ENCODE measurements around the gene TMSB10. TPM values are rescaled to one million over a fixed set of nuclear protein-coding genes. Genes with fewer than 3 reads are reported as not detected.

The TMSB10 gene
- total and polyA plus RNA-seq, 8 donors: 504 to 5,821 (median 1,971) TPM

- no peak overlapping the region for H3K27ac ChIP-seq
- intact Hi-C loops (cut with DNase I; ENCODE audit: low total_unique reads): no loop called here
- 77 to 88% (median 84%) methylated on average over 4 of the region's 4 CpGs for WGBS, 5 donors
- H3K4me3 ChIP-seq: no peak overlapping the region
- peaks cover 20 to 33% (median 30%) of the 10 kb centered on the region in 4 donors for H3K4me1 ChIP-seq
- no peaks in the 10 kb centered on the region for H3K9me3 ChIP-seq
- peaks cover 0 to 53% (median 17%) of the 10 kb centered on the region in 3 donors for H3K27me3 ChIP-seq
- TF ChIP-seq EP300 (IDR thresholded peaks at IDR 0.05) (no peak), POLR2AphosphoS5 (IDR thresholded peaks at IDR 0.05) (no peak), POLR2A (IDR thresholded peaks at IDR 0.05) (no peak), CTCF (IDR thresholded peaks at IDR 0.05) (no peak)
- H3K36me3 ChIP-seq: no peaks in the 10 kb centered on the region
- DNase-seq: no peak
Measured at GRCh38 chr2:84882775-84883550, 22.5 kb upstream of the TMSB10 start.

GRCh38 chr2:84884449-84884848 lies 21.0 kb upstream of the TMSB10 start:
- Histone ChIP-seq H3K4me1 (peaks cover 24 to 46% (median 36%) of the 10 kb centered on the region in 4 donors), H3K27me3 (peaks cover 0 to 38% (median 17%) of the 10 kb centered on the region in 3 donors), H3K36me3 (no peaks in the 10 kb centered on the region), H3K27ac (no peak overlapping the region), H3K9me3 (no peaks in the 10 kb centered on the region), H3K4me3 (no peak overlapping the region)
- intact Hi-C loops (cut with DNase I; ENCODE audit: low total_unique reads): no loop called here
- TF ChIP-seq POLR2A (IDR thresholded peaks at IDR 0.05) (no peak), POLR2AphosphoS5 (IDR thresholded peaks at IDR 0.05) (no peak), CTCF (IDR thresholded peaks at IDR 0.05) (no peak), EP300 (IDR thresholded peaks at IDR 0.05) (no peak)
- peak in 1 of 2 donors; percentile 35 for DNase-seq

- TF ChIP-seq EP300 (IDR thresholded peaks at IDR 0.05) (no peak), POLR2AphosphoS5 (IDR thresholded peaks at IDR 0.05) (no peak), POLR2A (IDR thresholded peaks at IDR 0.05) (no peak), CTCF (IDR thresholded peaks at IDR 0.05) (no peak)
- intact Hi-C loops (cut with DNase I; ENCODE audit: low total_unique reads): no loop called here
- DNase-seq: no peak
- Histone ChIP-seq H3K9me3 (no peaks in the 10 kb centered on the region), H3K4me3 (no peak overlapping the region), H3K4me1 (peaks cover 19 to 39% (median 30%) of the 10 kb centered on the region in 4 donors), H3K27ac (no peak overlapping the region), H3K27me3 (peaks cover 0 to 31% (median 12%) of the 10 kb centered on the region in 3 donors), H3K36me3 (no peaks in the 10 kb centered on the region)
- 86 to 92% (median 88%) methylated on average over 2 of the region's 2 CpGs for WGBS, 5 donors
Measured at GRCh38 chr2:84885111-84885510, 20.3 kb upstream of the TMSB10 start.

GRCh38 chr2:84886791-84887190 lies 18.7 kb upstream of the TMSB10 start:
- 93 to 98% (median 95%) methylated on average over 6 of the region's 6 CpGs for WGBS, 5 donors
- no peak overlapping the region for H3K27ac ChIP-seq
- no peaks in the 10 kb centered on the region for H3K36me3 ChIP-seq
- H3K27me3 ChIP-seq: peaks cover 0 to 15% (median 0%) of the 10 kb centered on the region in 3 donors
- H3K4me3 ChIP-seq: no peak overlapping the region
- DNase-seq: no peak
- intact Hi-C loops (cut with DNase I; ENCODE audit: low total_unique reads): no loop called here
- no peaks in the 10 kb centered on the region for H3K9me3 ChIP-seq
- no peak for TF ChIP-seq EP300 (IDR thresholded peaks at IDR 0.05)
- no peak for TF ChIP-seq POLR2AphosphoS5 (IDR thresholded peaks at IDR 0.05)
- no peak for TF ChIP-seq CTCF (IDR thresholded peaks at IDR 0.05)
- no peak for TF ChIP-seq POLR2A (IDR thresholded peaks at IDR 0.05)
- peaks cover 4 to 22% (median 13%) of the 10 kb centered on the region in 4 donors for H3K4me1 ChIP-seq

All from stomach (tissue), 9 donors.